Cardiac fibroblast (primary cell): ENCODE measurements around the gene NXF1.

Experiments
- DNase-seq, 2 donors: peaks; one replicate each; pipeline versions ENCODE4 v3.0.0 to v3.0.0-alpha.2; 2010; ENCODE audit warnings: low read depth in 2 of 2
- H3K4me3 ChIP-seq, 2 donors: replicated peaks in 1 of 2; 1 replicate in 1 of 2; 2 replicates in 1 of 2; pipeline ENCODE4 v1.5.1; 2011; ENCODE audit warnings: low read depth in 2 of 2, low read length in 2 of 2, mild to moderate bottlenecking in 2 of 2, moderate library complexity in 1 of 2
- TF ChIP-seq, protein P1 (sequence below): IDR thresholded peaks from one replicate; pipeline ENCODE4 v1.5.1; 2011; ENCODE audit warnings: low read depth, mild to moderate bottlenecking, low read length, inconsistent platforms

Gene NXF1

GRCh38 chr11:62806611-62807121 is 1.4 kb upstream of the NXF1 start:
- no peak overlapping the region for H3K4me3 ChIP-seq
- TF ChIP-seq, protein P1, sequence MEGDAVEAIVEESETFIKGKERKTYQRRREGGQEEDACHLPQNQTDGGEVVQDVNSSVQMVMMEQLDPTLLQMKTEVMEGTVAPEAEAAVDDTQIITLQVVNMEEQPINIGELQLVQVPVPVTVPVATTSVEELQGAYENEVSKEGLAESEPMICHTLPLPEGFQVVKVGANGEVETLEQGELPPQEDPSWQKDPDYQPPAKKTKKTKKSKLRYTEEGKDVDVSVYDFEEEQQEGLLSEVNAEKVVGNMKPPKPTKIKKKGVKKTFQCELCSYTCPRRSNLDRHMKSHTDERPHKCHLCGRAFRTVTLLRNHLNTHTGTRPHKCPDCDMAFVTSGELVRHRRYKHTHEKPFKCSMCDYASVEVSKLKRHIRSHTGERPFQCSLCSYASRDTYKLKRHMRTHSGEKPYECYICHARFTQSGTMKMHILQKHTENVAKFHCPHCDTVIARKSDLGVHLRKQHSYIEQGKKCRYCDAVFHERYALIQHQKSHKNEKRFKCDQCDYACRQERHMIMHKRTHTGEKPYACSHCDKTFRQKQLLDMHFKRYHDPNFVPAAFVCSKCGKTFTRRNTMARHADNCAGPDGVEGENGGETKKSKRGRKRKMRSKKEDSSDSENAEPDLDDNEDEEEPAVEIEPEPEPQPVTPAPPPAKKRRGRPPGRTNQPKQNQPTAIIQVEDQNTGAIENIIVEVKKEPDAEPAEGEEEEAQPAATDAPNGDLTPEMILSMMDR: no peak
- peak; percentile 48 to 59 for DNase-seq

DNA sequence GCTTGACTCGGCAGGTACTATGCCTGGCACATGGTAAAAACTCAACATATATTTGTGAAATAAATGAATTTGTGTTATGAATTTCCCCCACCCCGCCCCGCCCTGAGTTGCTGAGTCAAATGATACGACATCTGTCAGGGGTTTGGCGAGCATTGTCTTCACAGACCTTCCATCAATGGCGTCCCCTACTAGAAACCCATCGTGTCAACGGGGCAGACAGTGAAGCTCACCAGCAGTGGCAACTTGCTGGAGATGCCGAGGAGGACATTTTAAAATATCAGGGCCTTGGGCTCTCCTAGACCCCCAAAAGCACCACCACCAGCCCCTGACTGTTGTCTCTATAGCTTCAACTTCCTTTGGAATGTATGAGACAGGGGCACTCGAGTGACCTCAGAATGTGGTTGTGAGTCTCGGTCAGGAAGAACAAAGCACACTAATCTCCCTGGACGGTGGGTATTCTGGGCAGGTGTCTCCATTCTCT is 761 bp upstream of the NXF1 start:
- peak in 1 of 2 donors; percentile 42 for DNase-seq

GRCh38 chr11:62804310-62805075 is 747 bp downstream of the NXF1 start:
- peak; percentile 47 to 55 for DNase-seq
- TF ChIP-seq, protein P1: no peak
- peak overlapping the region; percentile 85 to 91 for H3K4me3 ChIP-seq

More for the DNA sequence above, 761 bp upstream of the NXF1 start:
- TF ChIP-seq, protein P1: no peak
- peak overlapping the region; percentile 85 to 91 for H3K4me3 ChIP-seq

GRCh38 chr11:62801071-62801470 is 4.2 kb downstream of the NXF1 start:
- no peak for DNase-seq
- H3K4me3 ChIP-seq: no peak overlapping the region
- TF ChIP-seq, protein P1: no peak

DNA sequence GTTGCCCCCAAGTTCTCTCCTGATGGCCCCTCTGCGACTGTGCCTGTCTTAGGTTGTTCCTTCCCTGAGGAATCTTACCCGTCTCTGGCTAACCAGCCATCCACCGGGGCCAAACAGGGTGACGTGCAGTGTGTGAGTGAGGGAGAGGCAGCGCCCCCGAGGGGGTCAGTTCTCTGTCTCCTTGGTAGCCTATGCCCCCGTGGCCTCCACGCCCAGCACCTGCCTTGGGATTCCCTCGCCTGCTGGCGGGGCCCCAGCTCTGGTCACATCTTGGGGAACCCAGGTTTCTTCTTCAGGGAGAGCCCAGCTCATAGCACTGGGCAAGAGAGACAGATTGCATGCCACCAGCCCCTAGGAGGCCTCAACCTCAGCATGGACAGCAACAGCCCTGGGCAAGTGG is 5.8 kb downstream of the NXF1 start:
- no peak overlapping the region for H3K4me3 ChIP-seq
- no peak for DNase-seq
- TF ChIP-seq, protein P1: no peak

GRCh38 chr11:62796281-62796680 is 9.0 kb downstream of the NXF1 start:
- TF ChIP-seq, protein P1: no peak
- no peak overlapping the region for H3K4me3 ChIP-seq
- no peak for DNase-seq
